ENCODE results near the gene ERCC3.

DNA sequence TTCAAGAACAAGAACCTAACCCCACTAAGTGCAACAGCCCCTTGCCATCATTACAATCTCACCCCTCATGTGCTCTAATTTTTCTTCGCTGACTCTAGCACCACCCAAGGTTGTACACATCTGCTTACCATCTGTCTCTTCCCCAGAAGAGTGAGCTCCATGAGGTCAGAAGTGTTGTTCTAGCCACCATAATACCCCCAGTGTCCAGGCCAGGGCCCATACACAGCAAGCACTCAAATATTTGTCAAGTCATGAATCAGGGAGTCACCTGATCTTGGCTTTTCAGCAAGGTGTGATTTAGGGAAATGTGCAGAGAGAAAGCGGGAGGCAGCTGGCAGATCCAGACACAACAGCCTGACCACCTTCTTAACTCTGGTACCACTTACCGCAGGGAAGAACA, 5.7 kb downstream of the ERCC3 start:
- TF ChIP-seq, protein P1, sequence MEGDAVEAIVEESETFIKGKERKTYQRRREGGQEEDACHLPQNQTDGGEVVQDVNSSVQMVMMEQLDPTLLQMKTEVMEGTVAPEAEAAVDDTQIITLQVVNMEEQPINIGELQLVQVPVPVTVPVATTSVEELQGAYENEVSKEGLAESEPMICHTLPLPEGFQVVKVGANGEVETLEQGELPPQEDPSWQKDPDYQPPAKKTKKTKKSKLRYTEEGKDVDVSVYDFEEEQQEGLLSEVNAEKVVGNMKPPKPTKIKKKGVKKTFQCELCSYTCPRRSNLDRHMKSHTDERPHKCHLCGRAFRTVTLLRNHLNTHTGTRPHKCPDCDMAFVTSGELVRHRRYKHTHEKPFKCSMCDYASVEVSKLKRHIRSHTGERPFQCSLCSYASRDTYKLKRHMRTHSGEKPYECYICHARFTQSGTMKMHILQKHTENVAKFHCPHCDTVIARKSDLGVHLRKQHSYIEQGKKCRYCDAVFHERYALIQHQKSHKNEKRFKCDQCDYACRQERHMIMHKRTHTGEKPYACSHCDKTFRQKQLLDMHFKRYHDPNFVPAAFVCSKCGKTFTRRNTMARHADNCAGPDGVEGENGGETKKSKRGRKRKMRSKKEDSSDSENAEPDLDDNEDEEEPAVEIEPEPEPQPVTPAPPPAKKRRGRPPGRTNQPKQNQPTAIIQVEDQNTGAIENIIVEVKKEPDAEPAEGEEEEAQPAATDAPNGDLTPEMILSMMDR (IDR thresholded peaks at IDR 0.05), result no peak
- TF ChIP-seq EP300 (IDR thresholded peaks at IDR 0.05) (no peak), POLR2AphosphoS5 (IDR thresholded peaks at IDR 0.05) (no peak), POLR2A (IDR thresholded peaks at IDR 0.05) (no peak)

All from gastroesophageal sphincter (tissue), 3 donors.